NCI-H345 treated with DMSO at 0.1 percent for 48 hours (cell line): ENCODE data around the gene DBP.
"Not testable (repeated sequence)": the region's sequence is repeated elsewhere in the genome, so short reads cannot be mapped to it uniquely, and the experiment has no call there.

Experiments used
- DNase-seq: peaks from one replicate; lab custom pipeline; 2025; ENCODE audit not compliant: unreplicated experiment; lab: John Stamatoyannopoulos, UW

Gene DBP, protein sequence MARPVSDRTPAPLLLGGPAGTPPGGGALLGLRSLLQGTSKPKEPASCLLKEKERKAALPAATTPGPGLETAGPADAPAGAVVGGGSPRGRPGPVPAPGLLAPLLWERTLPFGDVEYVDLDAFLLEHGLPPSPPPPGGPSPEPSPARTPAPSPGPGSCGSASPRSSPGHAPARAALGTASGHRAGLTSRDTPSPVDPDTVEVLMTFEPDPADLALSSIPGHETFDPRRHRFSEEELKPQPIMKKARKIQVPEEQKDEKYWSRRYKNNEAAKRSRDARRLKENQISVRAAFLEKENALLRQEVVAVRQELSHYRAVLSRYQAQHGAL

DNA sequence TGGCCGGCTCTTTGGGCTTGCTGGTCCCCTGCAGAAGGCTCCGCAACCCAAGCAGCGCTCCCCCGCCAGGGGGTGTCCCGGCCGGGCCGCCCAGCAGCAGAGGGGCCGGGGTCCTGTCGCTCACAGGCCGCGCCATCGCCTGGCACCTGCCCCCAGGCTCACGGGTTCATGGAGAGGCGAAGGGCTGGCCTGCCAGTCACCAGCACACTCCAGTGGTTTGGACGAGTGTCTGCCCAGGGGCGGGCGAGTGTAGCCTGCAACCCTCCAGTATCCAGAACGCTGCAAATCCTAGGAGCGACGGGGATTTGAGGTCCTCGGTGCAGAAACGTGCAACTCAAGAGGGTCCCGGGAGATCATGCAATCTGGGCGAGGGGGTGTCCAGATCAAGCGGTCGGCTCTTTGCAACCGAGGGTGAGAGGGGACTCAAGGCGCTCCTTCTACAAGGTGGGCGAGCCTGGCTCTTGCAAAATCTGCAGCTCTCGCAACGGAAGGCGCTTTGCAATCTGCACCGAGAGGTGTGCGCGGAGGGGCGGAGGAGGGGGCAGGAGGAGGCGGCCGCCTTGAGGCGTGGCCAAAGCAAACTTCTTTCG lies at the start of gene DBP:
Gene DBP, minus strand, starts transcription at position 521 of the 590 bp plus-strand sequence. Its CDS starts 385 bp downstream, at position 136.
- DNase-seq, result no peak

DNA sequence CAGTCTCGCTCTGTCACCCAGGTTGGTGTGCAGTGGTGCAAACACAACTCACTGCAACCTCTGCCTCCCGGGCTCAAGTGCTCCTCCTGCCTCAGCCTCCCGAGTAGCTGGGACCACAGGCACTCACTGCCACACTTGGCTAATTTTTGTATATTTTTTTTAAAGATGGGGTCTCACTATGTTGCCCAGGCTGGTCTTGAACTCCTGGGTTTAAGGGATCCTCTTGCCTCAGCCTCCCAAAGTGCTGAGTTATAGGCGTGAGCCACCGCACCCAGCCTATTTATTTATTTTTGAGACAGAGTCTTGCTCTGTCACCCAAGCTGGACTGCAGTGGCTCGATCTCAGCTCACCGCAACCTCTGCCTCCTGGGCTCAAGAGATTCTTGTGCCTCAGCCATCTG lies 49.5 kb upstream of the DBP start:
- not testable (repeated sequence) for DNase-seq

DNA sequence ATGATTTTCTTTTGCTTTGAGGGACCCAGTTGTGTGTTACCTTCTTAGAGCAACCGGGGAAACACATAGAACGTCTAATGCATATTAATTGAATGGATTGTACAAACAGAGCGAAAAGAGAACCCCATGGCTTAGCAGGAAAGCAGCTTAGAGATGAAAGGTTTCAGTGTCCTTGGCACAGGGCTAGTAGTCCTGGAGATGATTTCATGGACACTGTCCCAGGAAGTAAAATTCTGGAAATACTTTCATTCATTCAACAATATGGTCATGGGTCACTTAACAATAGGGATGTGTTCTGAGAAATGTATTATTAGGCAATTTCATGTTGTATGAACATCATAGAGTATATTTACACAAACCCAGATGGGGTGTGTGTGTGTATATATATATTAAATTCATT lies 48.9 kb upstream of the DBP start:
- peak; percentile 14 for DNase-seq

DNA sequence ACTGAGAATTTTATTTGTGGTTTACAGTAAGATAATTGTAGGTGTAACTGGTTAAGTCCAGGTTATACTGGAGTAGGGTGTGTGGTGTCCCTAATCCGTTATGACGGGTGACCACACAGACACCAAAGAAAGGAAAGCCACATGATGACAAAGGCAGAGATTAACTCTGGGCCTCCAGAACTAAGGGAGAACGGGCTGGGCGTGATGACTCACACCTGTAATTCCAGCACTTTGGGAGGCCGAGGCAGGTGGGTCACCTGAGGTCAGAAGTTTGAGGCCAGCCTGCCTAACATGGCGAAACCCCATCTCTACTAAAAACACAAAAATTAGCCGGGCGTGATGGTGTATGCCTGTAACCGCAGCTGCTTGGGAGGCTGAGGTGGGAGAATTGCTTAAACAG lies 48.4 kb upstream of the DBP start:
- DNase-seq, result no peak

DNA sequence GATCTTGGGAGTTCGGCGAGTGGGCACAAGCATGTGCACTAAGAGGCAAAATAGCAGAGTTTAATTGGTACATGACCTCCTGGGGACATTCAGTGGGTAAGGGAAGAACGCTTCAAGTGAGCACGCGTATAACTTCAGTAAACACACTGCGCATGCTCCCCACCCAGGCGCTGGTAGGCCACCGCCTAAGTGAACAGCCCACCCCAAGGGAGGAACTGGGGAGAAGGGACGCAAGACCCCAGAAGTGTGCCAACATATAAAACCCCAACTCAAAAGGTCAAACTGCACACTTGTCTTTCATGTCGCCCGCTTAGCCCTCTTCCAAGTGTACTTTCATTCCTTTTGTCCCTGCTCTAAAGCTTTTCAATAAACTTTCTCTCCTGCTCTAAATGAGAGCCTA lies 46.2 kb upstream of the DBP start:
- no peak for DNase-seq

DNA sequence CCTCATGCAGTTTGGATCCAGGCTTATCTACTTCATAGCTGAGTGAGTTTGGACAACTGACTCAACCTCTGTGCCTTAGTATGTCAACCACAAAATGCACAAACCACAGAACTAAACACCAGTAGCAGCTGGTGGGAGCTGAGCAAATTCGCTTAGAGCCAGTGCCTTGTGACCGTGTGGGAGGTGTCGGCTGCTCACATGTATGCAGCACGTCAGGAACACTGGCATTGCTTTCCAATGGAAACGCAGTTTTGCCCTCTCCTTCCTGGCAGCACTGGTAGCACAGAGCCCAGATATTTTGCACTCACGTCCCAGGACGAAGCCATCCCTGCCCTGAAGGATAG lies 43.9 kb upstream of the DBP start:
- no peak for DNase-seq

DNA sequence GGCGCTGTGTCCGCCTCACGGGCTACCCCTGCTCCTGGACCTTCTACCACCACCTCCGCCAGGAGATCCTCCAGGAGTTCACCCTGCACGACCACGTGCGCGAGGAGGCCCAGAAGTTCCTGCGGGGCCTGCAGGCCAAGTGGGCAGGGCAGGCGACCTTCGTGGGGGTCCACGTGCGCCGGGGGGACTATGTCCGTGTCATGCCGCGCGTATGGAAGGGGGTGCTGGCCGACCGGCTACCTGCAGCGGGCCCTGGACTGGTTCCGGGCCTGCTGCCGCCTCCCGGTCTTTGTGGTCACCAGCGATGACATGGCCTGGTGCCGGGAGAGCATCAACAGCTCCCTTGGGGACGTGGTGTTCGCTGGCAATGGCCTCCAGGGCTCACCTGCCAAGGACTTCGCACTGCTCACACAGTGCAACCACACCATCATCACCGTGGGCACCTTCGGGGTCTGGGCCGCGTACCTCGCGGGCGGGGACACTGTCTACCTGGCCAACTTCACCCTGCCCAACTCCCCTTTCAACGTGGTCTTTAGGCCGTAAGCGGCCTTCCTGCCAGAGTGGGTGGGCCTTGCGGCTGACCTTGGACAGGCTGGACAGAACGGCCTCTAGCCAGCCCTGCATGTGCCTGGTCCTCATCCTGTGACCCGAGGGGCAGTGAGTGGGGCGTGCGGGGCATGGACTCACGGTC lies 43.4 kb upstream of the DBP start:
- no peak for DNase-seq

DNA sequence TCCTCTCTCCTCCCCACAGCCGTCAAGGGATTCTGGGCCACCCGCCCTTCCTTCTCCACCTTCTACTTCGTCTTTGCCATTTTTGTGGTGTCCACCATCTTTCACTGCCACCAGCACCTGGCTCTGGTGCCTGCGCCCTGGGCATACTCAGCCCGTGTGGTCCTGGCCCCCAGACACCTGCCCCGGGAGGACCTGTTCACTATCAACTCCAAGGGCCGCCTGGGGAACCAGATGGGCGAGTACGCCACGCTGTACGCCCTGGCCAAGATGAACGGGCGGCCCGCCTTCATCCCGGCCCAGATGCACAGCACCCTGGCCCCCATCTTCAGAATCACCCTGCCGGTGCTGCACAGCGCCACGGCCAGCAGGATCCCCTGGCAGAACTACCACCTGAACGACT lies 42.8 kb upstream of the DBP start:
- DNase-seq, result not testable (repeated sequence)

DNA sequence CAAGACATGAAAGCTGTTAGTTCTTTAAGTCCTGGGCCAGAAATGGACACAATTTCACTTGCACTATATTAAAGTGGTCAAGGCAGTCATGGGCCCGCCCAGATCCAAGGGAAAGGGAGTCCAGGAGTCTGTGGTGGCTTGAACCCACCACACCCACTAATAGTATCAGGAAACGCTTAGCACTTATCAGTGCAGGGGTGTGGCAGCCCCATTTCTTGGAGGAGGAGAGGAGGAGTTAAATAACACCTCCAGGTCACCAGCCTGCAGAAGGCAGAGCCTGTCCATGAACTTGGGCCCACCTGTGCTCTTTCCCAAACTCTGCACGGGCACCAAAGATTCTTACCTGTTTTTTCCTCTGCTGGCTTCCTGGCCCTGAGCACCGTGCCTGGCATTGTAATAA lies 41.0 kb upstream of the DBP start:
- no peak for DNase-seq

DNA sequence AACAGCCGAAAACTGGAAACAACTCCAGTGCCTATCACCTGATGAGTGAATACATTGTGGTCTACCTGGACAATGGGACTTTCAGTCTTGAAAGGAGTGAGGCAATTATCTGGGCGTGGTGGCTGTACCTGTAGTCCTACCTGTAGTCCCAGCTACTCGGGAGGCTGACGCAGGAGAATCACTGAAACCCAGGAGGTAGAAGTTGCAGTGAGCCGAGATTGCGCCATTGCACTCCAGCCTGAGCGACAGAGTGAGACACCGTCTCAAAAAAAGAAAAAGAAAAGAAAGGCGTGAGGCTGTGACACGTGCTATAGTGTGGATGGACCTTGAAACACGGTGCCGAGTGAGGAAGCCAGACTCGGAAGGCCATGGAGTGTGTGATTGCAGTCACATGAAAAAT lies 39.7 kb upstream of the DBP start:
- no peak for DNase-seq

DNA sequence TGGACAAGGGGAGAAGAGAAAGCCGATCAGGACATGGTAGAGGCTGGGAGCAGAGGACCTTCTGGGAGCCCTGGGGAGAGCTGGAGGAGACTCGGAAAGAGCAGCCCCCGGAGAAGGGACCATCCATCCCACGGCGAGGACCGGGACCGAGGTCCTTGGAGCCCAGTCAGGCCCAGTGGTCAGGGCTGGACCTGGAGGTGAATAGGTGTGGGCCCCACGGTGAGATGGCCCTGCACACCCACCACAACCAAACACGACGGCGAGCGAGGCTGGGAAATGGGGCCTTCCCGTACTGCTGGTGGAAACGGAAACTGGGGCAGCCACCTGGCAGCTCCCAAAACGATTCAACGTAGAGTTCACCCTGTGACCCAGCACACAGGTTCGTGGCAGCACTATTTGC lies 39.3 kb upstream of the DBP start:
- DNase-seq, result no peak

DNA sequence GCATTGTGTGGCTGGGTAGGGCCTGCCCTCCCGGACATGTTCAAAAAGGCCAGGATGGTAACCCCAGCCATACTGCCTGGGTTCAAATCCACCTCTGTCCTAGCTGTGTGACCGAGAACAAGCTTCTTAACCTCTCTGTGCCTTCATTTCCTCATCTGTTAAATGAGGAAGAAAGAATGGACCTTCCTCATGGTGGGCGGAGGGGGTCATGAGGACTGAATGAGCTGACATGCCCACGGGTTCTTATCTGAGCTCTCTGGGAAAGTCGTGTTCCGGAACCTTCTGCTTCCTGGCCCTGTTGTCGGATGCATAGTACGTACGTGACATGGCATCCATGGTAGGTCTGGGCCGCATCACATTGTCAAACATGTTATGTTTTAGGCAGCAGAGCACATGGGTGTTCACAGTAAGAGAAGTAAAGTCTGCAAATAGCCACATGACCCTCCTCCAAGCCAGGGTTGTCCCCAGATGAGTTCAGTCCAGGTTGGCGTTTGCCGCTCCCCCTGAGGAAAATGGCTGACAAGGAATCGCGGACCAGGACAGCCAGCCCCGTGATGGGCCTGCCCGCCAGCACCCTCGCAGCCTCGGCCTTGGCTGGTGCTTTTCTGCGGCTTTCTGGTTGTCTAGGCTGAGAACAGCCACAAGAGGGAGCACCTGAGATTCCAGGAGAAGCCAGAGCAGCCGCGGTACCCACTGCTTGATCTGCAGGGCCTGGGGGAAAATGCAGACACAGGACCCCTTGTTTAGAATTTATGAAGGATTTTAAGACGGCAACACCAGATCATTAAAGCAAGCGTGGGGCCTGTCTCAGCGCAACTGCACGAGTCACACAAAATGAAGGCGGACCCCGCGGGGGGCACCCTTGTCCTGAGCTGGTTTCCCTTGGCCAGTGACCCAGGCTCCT lies 38.0 kb upstream of the DBP start:
- DNase-seq, result peak; percentile 52

DNA sequence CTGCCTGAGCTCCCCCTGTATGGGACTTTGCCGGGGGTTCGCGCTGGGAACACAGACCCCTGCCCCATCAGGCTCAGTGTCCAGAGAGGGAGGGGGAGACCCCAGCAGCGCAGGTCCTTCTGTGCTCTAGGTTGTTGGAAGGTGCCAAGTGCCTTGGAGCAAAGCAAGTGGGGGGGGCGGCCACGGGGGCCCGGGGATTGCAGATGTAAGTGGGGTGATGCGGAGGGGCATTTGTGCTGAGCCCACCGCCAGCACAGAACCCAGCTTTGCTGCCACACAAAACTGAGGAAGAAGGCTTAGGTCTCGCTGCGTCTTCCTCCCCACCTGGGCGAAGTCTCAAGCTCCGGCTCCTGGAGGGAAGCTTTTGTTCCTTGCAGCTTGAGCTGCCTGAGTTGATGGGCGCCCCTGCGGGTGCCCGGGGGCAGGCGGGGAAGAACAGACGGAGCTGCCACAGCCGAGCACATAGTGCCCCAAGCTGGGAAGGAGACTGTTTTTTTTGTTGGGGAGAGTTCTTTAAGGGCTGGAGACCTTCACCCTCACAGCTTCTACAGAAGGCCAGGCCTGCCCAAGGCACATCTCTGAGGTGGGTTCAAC lies 37.1 kb upstream of the DBP start:
- no peak for DNase-seq

DNA sequence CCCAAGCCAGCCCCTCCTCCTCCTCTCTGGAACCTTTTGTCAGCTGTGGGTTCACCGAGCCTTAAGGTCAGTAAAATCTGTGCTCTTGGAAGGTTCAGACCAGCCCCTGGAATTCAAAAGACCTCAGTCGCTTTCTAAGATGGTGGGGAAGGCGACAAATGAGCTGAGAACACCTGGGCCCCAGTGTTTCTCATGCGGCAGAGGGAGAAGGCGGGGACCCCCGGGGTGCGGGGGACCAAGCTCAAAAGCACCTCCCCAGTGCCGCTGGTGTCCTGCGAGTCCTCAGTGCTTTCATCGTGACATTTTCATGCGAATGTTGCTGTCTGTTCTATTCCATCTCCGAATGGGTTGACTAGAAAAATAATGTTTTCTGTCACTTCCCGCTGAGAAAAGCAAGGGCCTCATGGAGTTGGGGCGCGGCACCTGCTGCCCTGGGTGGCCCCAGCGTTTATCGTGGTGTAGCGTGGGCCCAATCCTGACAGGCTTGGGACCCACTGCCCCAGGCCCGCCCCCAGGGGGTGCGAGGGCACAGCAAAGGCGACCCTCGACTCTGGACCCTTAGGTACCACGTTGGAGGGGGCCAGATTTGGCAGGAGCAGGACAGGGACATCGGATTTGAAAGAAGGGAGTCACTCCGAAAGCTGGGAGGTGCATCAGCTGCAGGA lies 36.4 kb upstream of the DBP start:
- DNase-seq, result no peak

DNA sequence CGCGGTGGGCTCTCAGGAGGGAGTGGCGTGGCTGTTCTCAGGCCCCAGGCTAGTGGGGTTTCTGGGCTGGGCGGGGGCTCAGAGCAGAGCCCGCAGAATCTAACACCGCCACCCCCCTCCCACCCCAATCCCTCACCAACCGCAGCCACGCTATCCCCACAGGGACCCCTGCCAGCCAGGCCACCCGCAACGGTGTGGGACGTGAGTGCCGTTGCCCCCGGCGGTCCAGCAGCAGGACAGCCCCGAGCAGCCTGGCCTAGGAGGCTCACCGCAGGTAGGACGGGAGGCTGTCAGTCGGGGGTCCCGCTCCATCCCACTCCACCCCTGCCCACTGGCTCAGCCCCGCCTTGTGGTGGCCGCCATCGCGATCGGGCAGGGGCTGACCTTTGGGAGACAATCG lies 35.8 kb upstream of the DBP start, which contains the start of gene NTN5:
Gene NTN5, minus strand, starts transcription at position 24 of the 400 bp plus-strand sequence. CDS start 2,031 bp downstream, outside the sequence.
- no peak for DNase-seq

DNA sequence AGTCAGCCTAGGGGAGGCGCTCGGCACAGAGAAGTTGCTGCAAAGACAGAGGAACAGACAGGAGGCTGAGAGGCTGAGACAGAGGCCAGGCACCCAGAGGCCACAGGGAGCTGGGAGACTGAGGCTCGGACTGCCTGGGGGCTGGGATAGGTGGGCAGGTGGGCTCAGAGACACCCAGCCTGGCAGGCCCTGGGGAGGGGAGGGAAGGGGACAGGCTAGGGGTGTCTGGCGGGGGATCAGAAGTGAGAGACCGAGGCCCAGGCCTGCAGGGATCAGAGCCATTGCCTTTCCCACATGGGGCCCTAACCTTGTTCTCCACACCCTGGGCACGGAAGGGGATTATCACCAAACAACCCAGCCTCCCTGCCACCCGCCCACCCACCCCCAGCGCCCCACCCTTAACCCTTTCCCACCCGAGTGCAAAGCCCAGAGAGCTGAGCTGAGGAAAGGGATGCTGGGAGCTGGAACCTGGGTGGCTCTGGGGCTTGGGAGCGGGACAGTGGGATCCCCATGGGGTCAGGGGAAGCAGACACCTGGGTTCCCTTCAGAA lies 34.3 kb upstream of the DBP start:
- DNase-seq, result no peak

DNA sequence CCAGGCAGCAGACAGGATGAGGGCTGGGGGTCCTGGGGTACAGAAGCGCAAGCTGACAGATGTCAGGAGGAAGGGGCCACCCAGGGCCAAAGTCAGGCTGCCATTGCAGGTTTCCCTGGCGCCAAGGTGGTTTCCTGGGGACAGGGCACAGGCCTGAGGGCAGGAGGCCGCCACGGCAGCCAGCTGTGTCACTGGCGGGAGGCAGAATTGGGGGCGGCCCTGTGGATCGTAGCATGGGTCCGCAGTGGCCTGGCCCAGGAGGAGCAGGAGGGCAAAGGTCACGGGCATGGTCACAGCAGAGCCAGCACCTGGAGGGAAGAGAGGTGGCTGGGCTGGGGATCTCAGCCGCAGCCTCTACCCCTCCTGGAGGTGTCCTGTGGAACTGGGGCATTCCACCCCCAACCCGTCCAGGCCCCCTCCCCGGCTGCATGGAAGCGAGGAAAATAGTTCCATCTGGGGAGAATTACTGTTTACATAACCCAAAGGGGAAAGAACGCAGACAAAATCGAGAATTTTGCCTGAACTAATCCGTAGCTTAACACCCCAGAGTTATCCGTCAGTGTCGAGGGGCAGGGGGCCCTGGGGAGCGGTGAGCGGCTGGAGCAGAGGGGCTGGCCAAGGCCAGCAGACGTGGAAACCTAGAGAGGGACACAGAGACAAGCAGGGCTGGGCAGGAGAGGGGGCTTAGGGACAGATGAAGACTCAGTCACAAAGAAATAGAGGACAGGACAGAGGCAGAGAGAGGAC lies 33.7 kb upstream of the DBP start:
- DNase-seq, result no peak

DNA sequence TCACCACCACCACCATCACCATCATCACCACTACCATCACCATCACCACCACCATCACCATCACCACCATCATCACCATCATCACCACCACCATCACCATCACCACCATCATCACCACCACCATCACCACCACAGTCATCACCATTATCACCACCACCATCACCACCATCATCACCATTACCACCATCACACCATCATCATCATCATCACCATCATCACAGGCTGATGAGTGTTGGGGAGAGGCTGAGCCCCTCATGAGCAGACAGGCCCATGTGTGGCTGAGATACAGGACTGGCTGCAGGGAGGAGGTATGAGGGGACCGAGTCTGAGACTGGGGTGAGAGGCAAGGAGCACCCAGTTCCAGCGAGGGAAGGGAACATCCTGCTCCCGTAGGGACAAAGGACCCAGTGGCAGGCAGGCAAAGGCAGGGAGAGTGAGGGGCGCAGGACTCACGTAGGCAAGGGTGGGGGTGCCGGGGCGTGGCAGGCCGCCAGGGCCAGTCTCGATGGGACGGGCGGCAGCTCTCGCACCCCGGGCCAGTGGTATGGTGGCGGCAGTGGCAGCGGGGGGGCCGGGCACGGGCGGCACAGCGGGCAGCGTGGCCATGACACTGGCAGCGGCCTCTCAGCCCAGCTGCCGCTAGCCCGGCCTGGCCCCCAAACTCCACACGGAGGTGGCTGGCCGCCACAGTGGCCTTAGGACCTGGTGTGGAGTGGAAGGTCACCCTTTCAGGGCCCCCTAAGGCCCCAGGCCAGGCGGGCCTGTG lies 32.9 kb upstream of the DBP start:
- no peak for DNase-seq

DNA sequence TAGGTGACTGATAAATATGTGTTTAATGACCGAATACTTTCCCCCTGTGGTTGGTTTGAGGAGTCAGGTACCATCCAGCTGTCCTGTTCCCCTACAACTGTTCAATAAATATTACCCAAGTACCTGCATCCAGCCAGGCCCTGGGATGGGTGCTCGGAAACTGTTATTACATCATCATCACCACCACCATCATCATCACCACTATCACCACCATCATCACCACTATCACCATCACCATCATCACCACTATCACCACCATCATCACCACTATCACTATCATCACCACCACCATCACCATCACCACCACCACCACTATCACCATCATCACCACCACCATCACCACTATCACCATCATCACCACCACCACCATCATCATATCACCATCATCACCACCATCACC lies 31.6 kb upstream of the DBP start:
- no peak for DNase-seq
